Heart left ventricle (tissue), 13 donors: ENCODE data around the gene ANKRD30A.

Experiments
- POLR2A ChIP-seq, 2 donors: fragments of 450-650 bp; IDR thresholded peaks; one replicate each; pipeline ENCODE4 v1.6.1; 2017; ENCODE audit warnings: antibody characterized with exemption in 2 of 2, mild to moderate bottlenecking in 2 of 2, moderate library complexity in 2 of 2
- TF ChIP-seq, protein P1 (sequence below), 12 donors: fragments of 200-600 bp; sonication (generic) in 4 of 12; IDR thresholded peaks; one replicate each; pipeline versions ENCODE4 v1.5.0 to v1.8.0; 2018 to 2022; ENCODE audit warnings: antibody characterized with exemption in 12 of 12, mild to moderate bottlenecking in 5 of 12
- donor health status: ischemic (EF 13 %, LVEDD 7.1; RV severe dilation, severe dysfunction).
- donor health status: DM: no; HTN: yes; CAD: no.
- donor health status: DM: no; HTN: no; CAD: no.
- donor health status: ischemic (EF 25% LVEDD 6.9; RV normal size, moderate dysfunction).
- donor health status: ischemic (EF 25% LVEDD 5.7; RV mildly dilated, moderate dysfunction).
- donor health status: ischemic (EF 35%, LVEDD 5.7; RV mildly dilated, moderate dysfunction).
- donor health status: nonischemic (EF 11% LVEDD 7.7; RV severe dilation, severe dysfunction).
- donor health status: DM: yes; HTN: yes; CAD: no.
- donor health status: PGD.
- donor health status: ischemic (EF 29% LVEDD 5.4; RV normal size, mild dysfunction).
- donor health status: nonischemic (EF 23%, LVEDD 6.1; RV moderate dilation, normal function).

DNA sequence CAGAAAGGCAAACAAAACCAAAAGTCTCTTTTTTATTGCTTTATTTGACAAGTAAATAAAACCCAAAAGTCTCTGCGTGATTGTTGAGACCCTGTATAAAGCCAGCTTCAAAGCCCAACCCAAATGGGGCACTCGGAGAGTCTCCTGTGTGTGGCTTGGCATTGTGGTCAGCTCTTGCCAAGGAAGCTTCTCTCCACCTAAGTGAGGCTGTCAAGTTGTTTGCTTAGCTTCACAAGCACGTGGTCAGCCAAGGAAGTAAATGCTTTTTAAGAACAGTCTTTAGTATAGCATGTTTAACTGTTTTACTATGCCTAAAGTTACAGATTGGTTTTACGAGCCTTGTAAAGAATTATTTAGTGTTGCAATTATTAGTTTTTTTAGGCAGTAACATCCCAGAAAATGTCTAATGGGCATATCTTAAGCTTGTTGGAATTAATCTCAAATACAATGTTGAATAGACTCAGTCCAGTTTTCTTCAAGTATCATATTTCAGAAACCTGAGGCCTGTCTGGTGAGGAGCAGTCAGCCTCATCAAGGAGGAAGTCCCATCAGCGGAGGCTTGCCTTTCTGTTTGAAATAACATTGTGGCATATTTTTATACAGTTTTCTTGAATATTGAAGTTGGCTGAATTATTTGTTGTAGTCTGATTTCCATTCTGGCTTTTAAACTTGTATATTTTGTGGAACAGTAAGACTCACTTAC is 144.3 kb downstream of the ANKRD30A start:
- TF ChIP-seq, protein P1, sequence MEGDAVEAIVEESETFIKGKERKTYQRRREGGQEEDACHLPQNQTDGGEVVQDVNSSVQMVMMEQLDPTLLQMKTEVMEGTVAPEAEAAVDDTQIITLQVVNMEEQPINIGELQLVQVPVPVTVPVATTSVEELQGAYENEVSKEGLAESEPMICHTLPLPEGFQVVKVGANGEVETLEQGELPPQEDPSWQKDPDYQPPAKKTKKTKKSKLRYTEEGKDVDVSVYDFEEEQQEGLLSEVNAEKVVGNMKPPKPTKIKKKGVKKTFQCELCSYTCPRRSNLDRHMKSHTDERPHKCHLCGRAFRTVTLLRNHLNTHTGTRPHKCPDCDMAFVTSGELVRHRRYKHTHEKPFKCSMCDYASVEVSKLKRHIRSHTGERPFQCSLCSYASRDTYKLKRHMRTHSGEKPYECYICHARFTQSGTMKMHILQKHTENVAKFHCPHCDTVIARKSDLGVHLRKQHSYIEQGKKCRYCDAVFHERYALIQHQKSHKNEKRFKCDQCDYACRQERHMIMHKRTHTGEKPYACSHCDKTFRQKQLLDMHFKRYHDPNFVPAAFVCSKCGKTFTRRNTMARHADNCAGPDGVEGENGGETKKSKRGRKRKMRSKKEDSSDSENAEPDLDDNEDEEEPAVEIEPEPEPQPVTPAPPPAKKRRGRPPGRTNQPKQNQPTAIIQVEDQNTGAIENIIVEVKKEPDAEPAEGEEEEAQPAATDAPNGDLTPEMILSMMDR (IDR thresholded peaks at IDR 0.05): no peak
- TF ChIP-seq POLR2A (IDR thresholded peaks at IDR 0.05): no peak
